Erythroblast (primary cell): ENCODE measurements around the gene DIS3L.

ENCODE experiments used
- GATA1 ChIP-seq: IDR thresholded peaks from 2 replicates; pipeline ENCODE4 v1.6.1; 2011; ENCODE audit warnings: low read depth, mild to moderate bottlenecking, control low read depth, low read length, moderate library complexity
- POLR2A ChIP-seq: IDR thresholded peaks from 2 replicates; pipeline ENCODE4 v1.6.1; 2011; ENCODE audit warnings: mild to moderate bottlenecking, low read length

DNA sequence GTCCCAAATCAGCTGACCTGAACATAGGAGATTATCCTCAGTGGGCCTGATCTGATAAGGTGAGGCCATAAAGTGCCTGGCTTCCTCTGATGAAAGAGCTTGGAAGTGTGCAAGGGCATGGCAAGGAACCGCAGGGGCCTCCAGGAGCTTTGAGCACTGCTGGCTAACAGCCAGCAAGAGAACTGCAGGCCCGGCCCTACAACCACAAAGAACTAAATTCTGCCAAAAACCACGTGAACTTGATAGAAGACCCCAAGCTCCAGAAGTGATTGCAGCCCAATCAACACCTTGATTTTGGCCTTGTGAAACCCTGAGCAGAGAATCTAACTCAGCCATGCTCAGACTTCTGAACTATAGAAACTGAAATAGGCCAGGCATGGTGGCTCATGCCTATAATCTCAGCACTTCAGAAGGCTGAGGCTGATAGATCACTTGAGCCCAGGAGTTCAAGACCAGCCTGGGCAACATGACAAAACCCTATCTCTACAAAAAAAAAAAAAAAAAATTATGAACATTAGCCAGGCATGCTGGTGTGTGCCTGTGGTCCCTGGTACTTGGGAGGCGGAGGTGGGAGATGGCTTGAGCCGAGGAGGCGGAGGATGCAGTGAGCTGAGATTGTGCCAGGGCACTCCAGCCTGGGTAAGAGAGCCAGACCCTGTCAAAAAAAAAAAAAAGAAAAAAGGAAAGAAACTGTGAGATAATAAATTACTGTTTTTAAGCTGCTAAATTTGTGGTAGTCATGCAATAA, 7.7 kb upstream of the DIS3L start:
- TF ChIP-seq POLR2A (no peak), GATA1 (no peak)
